ENCODE data around the gene SAMHD1. TPM values are rescaled to one million over a fixed set of nuclear protein-coding genes. Genes with fewer than 3 reads are reported as not detected.
"Not testable (repeated sequence)": the region's sequence is repeated elsewhere in the genome, so short reads cannot be mapped to it uniquely, and the experiment has no call there.

The SAMHD1 gene
- polyA plus RNA-seq, 10 donors = 21.4 to 45.8 (median 29.8) TPM

DNA sequence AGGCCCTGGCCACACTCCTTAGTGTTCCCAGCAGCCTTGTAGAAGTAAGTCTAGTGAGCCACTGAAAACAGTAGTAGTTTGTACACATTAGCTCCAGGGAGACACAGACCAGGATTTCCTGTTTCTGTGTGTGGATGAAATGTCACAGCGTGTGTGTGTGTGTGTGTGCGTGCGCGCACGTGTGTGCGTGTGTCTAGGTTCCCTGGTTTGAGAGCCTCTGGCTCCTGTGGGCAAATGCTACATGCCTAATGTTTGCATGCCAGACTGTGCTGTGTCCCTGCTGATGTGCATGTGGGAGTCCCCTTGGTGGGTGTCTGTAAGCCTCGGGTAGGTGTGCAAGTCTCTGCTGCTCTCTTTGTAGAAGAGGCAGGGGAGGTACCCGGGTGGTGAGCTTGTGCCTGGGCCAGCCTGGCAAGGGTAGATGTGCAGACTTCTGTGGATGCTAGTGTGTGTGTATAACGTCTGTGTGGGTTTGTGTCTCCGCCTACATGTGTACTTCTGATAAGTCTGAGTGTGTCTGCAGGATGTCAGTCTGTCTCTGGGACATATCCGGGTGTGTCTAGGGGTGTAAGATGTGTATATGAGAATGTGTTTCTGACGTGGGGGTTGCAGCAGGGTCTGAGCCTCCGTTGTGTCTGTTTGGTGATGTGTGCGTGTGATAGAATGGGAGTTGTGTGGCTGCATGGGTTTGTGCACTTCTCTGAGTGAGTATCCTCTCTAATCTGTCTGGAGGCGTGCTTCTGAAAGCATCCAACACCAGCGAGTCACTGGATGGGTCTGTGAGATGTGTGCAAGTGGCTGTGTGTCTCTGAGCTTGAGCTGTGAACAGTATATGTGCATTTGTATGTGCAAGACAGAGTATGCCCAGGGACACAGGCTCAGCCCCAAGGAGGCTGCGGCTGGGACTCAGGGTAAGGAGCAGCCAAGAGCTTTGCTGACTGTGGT lies 94.5 kb downstream of the SAMHD1 start:
- DNase-seq = peak in 1 of 3 donors; percentile 62

GRCh38 chr20:36856195-36856594 lies 95.3 kb downstream of the SAMHD1 start:
- no peak for DNase-seq

- peak in 1 of 3 donors; percentile 37 for DNase-seq
Measured at GRCh38 chr20:36855241-36855657, 96.3 kb downstream of the SAMHD1 start.

GRCh38 chr20:36854348-36855240 lies 96.9 kb downstream of the SAMHD1 start:
- peak in 1 of 3 donors; percentile 26 for DNase-seq

- DNase-seq = peak in 1 of 3 donors; percentile 19
Measured at GRCh38 chr20:36852187-36852586, 99.3 kb downstream of the SAMHD1 start.

- DNase-seq = no peak
Measured at GRCh38 chr20:36851490-36851889, 100.0 kb downstream of the SAMHD1 start.

- peak in 1 of 3 donors; percentile 2 for DNase-seq
Measured at GRCh38 chr20:36850759-36851158, 100.7 kb downstream of the SAMHD1 start.

DNA sequence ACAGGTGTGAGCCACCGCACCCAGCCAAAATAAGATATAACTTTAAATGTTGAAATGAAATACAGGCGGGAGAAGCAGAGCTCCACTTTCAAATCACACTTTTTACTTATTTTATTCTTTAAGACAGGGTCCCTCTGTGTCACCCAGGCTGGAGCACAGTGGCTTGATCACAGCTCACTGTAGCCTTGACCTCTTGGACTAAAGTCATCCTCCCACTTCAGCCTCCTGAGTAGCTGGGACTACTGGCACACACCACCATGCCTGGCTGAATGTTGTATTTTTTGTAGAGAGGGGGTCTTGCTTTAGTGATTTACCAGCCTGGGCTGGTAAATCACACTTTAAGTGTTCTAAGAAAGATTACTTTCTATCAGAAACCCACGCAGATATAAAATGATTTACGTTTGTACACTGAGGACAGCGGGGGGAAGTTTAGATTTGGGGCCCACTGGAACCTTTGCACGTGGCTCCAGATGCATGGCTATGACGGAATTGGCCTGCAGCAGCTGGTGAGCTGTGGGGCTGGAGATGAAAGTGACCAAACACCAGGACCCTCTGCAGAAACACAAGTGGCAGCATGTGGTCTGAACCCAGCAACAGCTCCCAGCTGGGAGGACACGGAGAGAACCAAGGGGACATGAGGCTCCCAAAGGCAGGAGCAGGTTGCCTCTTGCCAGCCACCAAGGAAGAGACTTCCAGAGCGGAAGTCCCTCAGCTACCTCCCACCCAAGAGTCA lies 102.0 kb downstream of the SAMHD1 start:
- DNase-seq = peak in 1 of 3 donors; percentile 18

DNA sequence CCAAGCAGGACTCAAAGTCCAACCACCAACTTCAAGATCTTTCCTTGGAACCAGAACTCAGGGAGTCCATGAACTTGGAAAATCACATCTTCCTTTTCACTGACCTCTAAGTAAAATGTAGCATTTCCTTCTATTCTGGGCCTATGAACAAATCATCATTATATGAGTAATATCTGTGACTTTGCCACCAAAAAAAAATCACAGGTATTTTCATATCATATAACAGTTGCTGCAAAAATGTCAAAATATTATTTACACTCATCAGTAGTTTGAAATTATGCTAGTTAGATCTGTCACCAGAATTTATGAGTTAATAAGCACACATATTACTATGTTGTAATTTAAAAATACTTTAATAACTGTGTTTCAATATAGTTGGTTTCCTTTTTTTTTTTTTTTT lies 102.8 kb downstream of the SAMHD1 start:
- DNase-seq = no peak

GRCh38 chr20:36848078-36848660 lies 103.3 kb downstream of the SAMHD1 start:
- peak; percentile 75 to 89 (median 86) for DNase-seq

- peak in 1 of 3 donors; percentile 22 for DNase-seq
Measured at GRCh38 chr20:36847710-36848040, 103.8 kb downstream of the SAMHD1 start.

DNA sequence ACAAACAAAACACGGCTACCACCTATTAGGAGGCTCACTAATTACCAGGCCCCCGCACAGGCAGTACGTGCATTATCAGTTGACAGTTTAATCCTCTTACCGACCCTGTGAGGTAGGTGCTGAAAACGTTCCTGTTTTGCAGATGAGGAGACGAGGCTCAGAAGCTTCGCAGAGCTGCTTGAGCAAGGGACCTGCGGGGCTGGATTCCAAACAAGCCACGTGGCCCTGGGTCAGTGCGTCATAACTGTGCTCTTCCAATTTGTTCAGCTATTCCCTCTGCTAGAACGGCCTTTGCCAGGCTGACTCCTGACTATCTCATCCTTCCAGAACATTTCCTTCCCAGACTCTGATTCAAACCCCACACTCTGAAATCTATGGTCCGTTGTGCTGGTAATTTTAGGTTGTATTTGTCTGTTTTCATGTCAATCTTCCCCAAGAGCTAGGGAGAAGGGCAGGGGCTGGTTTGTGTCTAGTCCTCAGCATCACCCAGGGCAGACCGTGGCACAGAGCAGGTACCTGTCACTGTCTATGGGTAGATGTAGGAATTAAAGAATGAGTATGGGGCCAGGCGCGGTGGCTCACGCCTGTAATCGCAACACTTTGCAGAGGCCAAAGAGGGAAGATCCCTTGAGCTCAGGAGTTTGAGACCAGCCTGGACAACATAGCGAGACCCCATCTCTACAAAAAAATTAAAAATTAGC lies 104.3 kb downstream of the SAMHD1 start:
- DNase-seq = peak; percentile 72 to 84 (median 81)

GRCh38 chr20:36845288-36845971 lies 106.1 kb downstream of the SAMHD1 start:
- no peak for DNase-seq

DNA sequence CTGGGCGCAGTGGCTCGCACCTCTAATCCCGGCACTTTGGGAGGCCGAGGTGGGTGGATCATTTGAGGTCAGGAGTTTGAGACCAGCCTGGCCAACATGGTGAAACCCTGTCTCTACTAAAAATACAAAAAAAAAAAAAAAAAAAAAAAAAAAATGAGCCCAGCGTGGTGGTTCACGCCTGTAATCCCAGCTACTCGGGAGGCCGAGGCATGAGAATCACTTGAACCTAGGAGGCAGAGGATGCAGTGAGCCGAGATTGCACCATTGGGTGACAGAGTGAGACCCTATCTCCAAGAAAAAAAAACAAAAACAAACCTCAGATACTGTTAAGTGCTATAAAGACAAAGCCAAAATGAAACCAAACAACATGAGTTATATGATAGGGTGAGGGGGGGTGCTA lies 110.5 kb downstream of the SAMHD1 start:
- not testable (repeated sequence) for DNase-seq

Other genes starting within 250 kb of the SAMHD1 start
- gene NDRG3, start 205.6 kb downstream of the SAMHD1 start, polyA plus RNA-seq (ENCODE audit: insufficient read length in 10 of 10) = 10 to 100 TPM; 14.0 to 21.4 (median 18.5) TPM
- 10 to 100 TPM in 5 of 10 donors, 1 to 10 TPM in 5; 7.9 to 15.2 (median 10.1) TPM for gene DSN1, start 177.9 kb downstream of the SAMHD1 start, polyA plus RNA-seq (ENCODE audit: insufficient read length in 10 of 10)
- gene TLDC2, start 75.6 kb downstream of the SAMHD1 start, polyA plus RNA-seq (ENCODE audit: insufficient read length in 10 of 10) = 1 to 10 TPM in 3 of 10 donors, under 1 TPM in 6, not detected in 1; 0.18 to 1.4 (median 0.71) TPM
- gene RBL1, start 144.3 kb upstream of the SAMHD1 start, polyA plus RNA-seq (ENCODE audit: insufficient read length in 10 of 10) = 1 to 10 TPM; 6.0 to 9.7 (median 8.0) TPM
- 100 to 1,000 TPM; 135 to 211 (median 166) TPM for gene RPN2, start 227.6 kb upstream of the SAMHD1 start, polyA plus RNA-seq (ENCODE audit: insufficient read length in 10 of 10)
- gene MROH8, start 227.8 kb upstream of the SAMHD1 start, polyA plus RNA-seq (ENCODE audit: insufficient read length in 10 of 10) = 1 to 10 TPM; 3.8 to 6.0 (median 4.7) TPM

Data from muscle of back (tissue), 11 donors.